Measurements from ENCODE around the gene CDH13. TPM values are rescaled to one million over a fixed set of nuclear protein-coding genes. Genes with fewer than 3 reads are reported as not detected.

The CDH13 gene
- total and polyA plus RNA-seq, 2 donors (not counting 3 experiments of a cell fraction or from before 2014, with no cell fraction given), result 96.6 to 124 TPM

DNA sequence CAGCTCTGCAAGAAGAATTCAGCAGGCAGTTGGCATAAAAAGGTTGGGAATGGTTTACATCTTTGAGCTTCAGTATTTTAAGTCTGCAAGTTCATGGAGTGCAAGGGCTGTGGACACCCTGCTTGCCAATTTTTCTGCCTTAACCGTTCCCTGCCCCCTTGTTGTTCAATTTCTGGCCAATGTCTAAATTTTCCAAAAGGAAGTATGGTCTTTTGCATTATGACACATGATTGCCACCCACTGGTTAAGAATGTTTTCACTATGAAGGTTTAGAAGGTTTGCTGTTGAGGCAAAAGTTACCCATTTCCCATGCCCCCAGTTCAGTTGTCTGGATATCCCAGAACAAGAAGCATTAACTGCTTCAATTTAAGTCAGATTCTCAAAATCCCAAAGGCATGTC lies 441.9 kb downstream of the CDH13 start:
- dilution Hi-C loops (cut with MboI; ENCODE audit: extremely low pct_ligation_motif_present, low sequenced_read_pairs) (no loop called here), intact Hi-C loops (cut with micrococcal nuclease) (loop anchor here (1.0 to 10.0 kb wide), 14 partner anchors 72 to 806 kb away; no protein-coding TSS in a partner anchor)
- ChIA-PET CTCF (interaction anchor here (0.5 to 2.5 kb wide), 12 partner anchors 11 to 612 kb away, joined by 3 to 9 read pairs (median 4); no protein-coding TSS in a partner anchor), POLR2A (no interaction called here)
- Histone ChIP-seq H3K4me3 (replicated peaks in 1 of 3; ENCODE audit: insufficient read depth in 1 of 3, low read depth in 1 of 3, low read length in 3 of 3) (no peak overlapping the region), H3K4me1 (ENCODE audit: control insufficient read depth, extremely low read depth, insufficient read depth, low read length) (peaks cover 36% of the 10 kb centered on the region), H3K36me3 (ENCODE audit: control insufficient read depth in 2 of 2, extremely low read depth in 1 of 2, insufficient read depth in 2 of 2, low read length in 2 of 2) (no peaks in the 10 kb centered on the region), H3K9me1 (replicated peaks; ENCODE audit: control insufficient read depth, extremely low read depth, insufficient read depth, low read length) (no peaks in the 10 kb centered on the region), H4K20me1 (replicated peaks; ENCODE audit: control insufficient read depth, extremely low read depth, insufficient read depth, low read length) (no peaks in the 10 kb centered on the region), H3K4me2 (ENCODE audit: insufficient read depth, low read length) (no peak overlapping the region), H3K27ac (ENCODE audit: insufficient read depth, low read depth, low read length) (no peak overlapping the region), H3K9ac (replicated peaks; ENCODE audit: extremely low read depth, insufficient read depth, low read length) (peak overlapping the region; percentile 6), H3K27me3 (ENCODE audit: control insufficient read depth in 2 of 2, insufficient read depth in 2 of 2, low read length in 2 of 2) (no peaks in the 10 kb centered on the region), H3K9me3 (replicated peaks; ENCODE audit: control insufficient read depth, insufficient read depth, low read length) (no peaks in the 10 kb centered on the region), H3K79me2 (ENCODE audit: control insufficient read depth, insufficient read depth, low read length) (no peaks in the 10 kb centered on the region), H2AFZ (ENCODE audit: low read depth, low read length) (no peak overlapping the region)
- FAIRE-seq (peak; percentile 28), DNase-seq (ENCODE audit: low read depth, low spot score) (peak; percentile 91)
- no peak for TF ChIP-seq GATA2 (IDR thresholded peaks at IDR 0.05; ENCODE audit: insufficient read depth, insufficient read length, low read depth, low read length)
- TF ChIP-seq, protein P1, sequence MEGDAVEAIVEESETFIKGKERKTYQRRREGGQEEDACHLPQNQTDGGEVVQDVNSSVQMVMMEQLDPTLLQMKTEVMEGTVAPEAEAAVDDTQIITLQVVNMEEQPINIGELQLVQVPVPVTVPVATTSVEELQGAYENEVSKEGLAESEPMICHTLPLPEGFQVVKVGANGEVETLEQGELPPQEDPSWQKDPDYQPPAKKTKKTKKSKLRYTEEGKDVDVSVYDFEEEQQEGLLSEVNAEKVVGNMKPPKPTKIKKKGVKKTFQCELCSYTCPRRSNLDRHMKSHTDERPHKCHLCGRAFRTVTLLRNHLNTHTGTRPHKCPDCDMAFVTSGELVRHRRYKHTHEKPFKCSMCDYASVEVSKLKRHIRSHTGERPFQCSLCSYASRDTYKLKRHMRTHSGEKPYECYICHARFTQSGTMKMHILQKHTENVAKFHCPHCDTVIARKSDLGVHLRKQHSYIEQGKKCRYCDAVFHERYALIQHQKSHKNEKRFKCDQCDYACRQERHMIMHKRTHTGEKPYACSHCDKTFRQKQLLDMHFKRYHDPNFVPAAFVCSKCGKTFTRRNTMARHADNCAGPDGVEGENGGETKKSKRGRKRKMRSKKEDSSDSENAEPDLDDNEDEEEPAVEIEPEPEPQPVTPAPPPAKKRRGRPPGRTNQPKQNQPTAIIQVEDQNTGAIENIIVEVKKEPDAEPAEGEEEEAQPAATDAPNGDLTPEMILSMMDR (IDR thresholded peaks at IDR 0.05; ENCODE audit: extremely low read depth in 1 of 2, insufficient read depth in 1 of 2, low read depth in 1 of 2, low read length in 2 of 2), result peak; percentile 34 to 35
- BruUV-seq (replicated peaks), result no TSS peak

DNA sequence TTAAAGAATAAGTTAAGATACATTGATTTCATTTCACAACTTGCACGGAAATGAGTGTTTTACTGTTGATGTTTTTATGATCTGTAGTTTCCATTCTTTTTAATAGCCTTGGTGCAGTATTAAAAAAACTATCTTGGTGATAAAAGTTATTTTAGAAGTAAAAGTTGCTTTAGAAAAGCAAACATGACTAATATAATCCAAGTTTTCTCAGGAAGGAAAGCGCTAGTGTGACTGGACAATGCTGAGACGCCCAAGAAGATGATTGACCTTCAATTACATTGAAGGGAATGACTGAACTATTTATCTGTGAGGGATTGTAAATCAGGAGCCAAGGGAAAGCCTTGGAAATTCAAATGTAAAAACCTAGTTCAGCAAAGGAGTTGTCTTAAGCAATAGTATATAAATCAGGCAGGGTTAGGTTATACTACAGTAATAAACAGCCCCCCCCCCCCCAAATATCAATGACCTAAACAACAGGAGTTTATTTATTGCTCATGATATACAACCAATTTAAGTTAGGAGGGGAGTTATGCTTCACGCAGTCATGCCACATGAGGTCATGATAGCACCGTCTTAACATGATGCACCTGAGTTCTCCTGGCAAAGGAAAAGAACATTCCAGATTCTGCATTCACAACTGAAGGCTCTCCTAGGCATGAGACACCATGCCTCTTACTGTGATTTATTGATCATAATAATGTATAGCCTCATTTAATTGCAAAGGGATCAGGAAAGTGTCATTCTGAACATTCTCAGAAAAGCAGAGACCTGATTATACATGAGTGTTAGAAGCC lies 443.8 kb downstream of the CDH13 start:
- Histone ChIP-seq H2AFZ (ENCODE audit: low read depth, low read length) (no peak overlapping the region), H3K9me3 (replicated peaks; ENCODE audit: control insufficient read depth, insufficient read depth, low read length) (no peaks in the 10 kb centered on the region), H3K4me1 (ENCODE audit: control insufficient read depth, extremely low read depth, insufficient read depth, low read length) (peaks cover 36% of the 10 kb centered on the region), H3K9me1 (replicated peaks; ENCODE audit: control insufficient read depth, extremely low read depth, insufficient read depth, low read length) (no peaks in the 10 kb centered on the region), H4K20me1 (replicated peaks; ENCODE audit: control insufficient read depth, extremely low read depth, insufficient read depth, low read length) (no peaks in the 10 kb centered on the region), H3K27me3 (ENCODE audit: control insufficient read depth in 2 of 2, insufficient read depth in 2 of 2, low read length in 2 of 2) (no peaks in the 10 kb centered on the region), H3K27ac (ENCODE audit: insufficient read depth, low read depth, low read length) (peak overlapping the region; percentile 63), H3K79me2 (ENCODE audit: control insufficient read depth, insufficient read depth, low read length) (no peaks in the 10 kb centered on the region), H3K9ac (replicated peaks; ENCODE audit: extremely low read depth, insufficient read depth, low read length) (peak overlapping the region; percentile 8), H3K4me3 (replicated peaks in 1 of 3; ENCODE audit: insufficient read depth in 1 of 3, low read depth in 1 of 3, low read length in 3 of 3) (no peak overlapping the region), H3K36me3 (ENCODE audit: control insufficient read depth in 2 of 2, extremely low read depth in 1 of 2, insufficient read depth in 2 of 2, low read length in 2 of 2) (no peaks in the 10 kb centered on the region), H3K4me2 (ENCODE audit: insufficient read depth, low read length) (peak overlapping the region; percentile 68)
- dilution Hi-C loops (cut with MboI; ENCODE audit: extremely low pct_ligation_motif_present, low sequenced_read_pairs), result no loop called here
- intact Hi-C loops (cut with micrococcal nuclease), result loop anchor here (2.0 kb wide), 1 partner anchor 376 kb away; no protein-coding TSS in a partner anchor
- no TSS peak for BruUV-seq (replicated peaks)
- POLR2A ChIA-PET, result no interaction called here
- TF ChIP-seq, protein P2, sequence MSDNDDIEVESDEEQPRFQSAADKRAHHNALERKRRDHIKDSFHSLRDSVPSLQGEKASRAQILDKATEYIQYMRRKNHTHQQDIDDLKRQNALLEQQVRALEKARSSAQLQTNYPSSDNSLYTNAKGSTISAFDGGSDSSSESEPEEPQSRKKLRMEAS (IDR thresholded peaks at IDR 0.05; ENCODE audit: insufficient read depth, insufficient read length), result no peak
- no peak for TF ChIP-seq POLR2A (IDR thresholded peaks at IDR 0.05; ENCODE audit: low read depth, low read length)
- no peak for TF ChIP-seq POLR2AphosphoS5 (IDR thresholded peaks at IDR 0.05; ENCODE audit: insufficient read depth, low read depth, low read length)
- peak; percentile 15 for TF ChIP-seq JUN (IDR thresholded peaks at IDR 0.05; ENCODE audit: borderline replicate concordance, insufficient read depth, insufficient read length, low read depth)
- no peak for TF ChIP-seq EZH2 (IDR thresholded peaks at IDR 0.05; ENCODE audit: borderline replicate concordance, low read depth, low read length, severe bottlenecking)
- peak; percentile 42 for TF ChIP-seq FOS (IDR thresholded peaks at IDR 0.05; ENCODE audit: borderline replicate concordance, insufficient read depth, low read length)
- TF ChIP-seq MYC (IDR thresholded peaks at IDR 0.05; ENCODE audit: low read depth, low read length), result no peak
- TF ChIP-seq, protein P1 (IDR thresholded peaks at IDR 0.05; ENCODE audit: extremely low read depth in 1 of 2, insufficient read depth in 1 of 2, low read depth in 1 of 2, low read length in 2 of 2), result no peak
- peak; percentile 32 for TF ChIP-seq GATA2 (IDR thresholded peaks at IDR 0.05; ENCODE audit: insufficient read depth, insufficient read length, low read depth, low read length)
- CTCF ChIA-PET, result interaction anchor here (1.4 to 2.5 kb wide), 2 partner anchors 429 to 614 kb away, joined by 6 to 9 read pairs; no protein-coding TSS in a partner anchor
- peak; percentile 90 for DNase-seq (ENCODE audit: low read depth, low spot score)
- FAIRE-seq, result no peak

Measured in endothelial cell of umbilical vein (primary cell).